GM12873 (cell line): Measurements from ENCODE around the gene RELCH.

Source experiments
- TF ChIP-seq, protein P1 (sequence below): IDR thresholded peaks from 2 replicates; pipeline ENCODE4 v1.5.1; 2012; ENCODE audit warnings: low read depth, mild to moderate bottlenecking, moderate library complexity, low read length, control low read depth; ENCODE audit not compliant: insufficient read depth; ENCODE audit errors: missing control alignments

The RELCH gene

GRCh38 chr18:62177271-62177670, 9.8 kb upstream of the RELCH start:
- TF ChIP-seq, protein P1, sequence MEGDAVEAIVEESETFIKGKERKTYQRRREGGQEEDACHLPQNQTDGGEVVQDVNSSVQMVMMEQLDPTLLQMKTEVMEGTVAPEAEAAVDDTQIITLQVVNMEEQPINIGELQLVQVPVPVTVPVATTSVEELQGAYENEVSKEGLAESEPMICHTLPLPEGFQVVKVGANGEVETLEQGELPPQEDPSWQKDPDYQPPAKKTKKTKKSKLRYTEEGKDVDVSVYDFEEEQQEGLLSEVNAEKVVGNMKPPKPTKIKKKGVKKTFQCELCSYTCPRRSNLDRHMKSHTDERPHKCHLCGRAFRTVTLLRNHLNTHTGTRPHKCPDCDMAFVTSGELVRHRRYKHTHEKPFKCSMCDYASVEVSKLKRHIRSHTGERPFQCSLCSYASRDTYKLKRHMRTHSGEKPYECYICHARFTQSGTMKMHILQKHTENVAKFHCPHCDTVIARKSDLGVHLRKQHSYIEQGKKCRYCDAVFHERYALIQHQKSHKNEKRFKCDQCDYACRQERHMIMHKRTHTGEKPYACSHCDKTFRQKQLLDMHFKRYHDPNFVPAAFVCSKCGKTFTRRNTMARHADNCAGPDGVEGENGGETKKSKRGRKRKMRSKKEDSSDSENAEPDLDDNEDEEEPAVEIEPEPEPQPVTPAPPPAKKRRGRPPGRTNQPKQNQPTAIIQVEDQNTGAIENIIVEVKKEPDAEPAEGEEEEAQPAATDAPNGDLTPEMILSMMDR: no peak

DNA sequence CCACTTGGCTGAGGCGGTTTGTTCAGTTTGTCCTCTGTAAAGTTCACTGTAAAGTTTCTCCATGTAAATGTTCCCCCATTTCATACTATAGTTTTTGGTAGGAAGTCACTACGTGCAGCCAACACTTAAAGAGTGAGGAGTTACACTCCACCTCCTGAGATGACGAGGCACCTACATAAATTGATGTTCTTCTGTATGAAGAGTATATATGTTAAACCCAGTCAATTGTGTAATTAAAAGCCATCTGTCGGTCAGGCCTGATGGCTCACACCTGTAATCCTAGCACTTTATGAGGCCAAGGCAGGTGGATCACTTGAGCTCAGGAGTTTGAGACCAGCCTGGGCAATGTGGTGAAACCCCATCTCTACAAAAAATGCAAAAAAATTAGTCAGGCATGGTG, 7.8 kb upstream of the RELCH start:
- TF ChIP-seq, protein P1: no peak

- TF ChIP-seq, protein P1: no peak
These were observed 4.8 kb upstream of the RELCH start for GRCh38 chr18:62182220-62182619.

DNA sequence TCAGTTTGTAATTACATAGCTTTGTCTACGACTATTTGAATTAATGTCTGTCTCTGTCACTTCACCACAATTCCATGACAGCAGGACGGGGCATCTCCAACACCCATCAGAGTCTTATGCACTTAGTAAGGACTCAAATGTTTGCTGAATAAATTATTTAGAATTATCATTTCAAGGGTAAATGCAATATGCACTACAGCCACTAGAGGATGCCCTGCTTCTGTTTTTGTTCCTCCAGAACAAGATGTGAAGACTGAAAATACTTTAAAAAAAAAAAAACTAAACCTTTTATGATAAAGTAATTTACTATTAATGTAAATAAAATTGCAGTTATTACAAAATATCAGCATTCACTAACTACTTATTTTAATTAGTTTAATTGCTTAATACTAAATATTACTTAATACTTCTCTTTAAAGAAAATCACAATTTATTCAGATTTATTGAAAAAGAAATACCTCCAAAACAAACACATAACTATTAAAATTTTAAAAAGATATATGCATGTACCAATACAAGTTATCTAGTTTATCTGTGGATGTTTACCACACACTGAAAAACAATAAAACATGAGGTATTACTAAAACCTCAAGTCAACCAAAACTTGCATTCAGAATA, 3.4 kb upstream of the RELCH start:
- TF ChIP-seq, protein P1: peak; percentile 86

GRCh38 chr18:62186499-62186773, 619 bp upstream of the RELCH start:
- TF ChIP-seq, protein P1: no peak

DNA sequence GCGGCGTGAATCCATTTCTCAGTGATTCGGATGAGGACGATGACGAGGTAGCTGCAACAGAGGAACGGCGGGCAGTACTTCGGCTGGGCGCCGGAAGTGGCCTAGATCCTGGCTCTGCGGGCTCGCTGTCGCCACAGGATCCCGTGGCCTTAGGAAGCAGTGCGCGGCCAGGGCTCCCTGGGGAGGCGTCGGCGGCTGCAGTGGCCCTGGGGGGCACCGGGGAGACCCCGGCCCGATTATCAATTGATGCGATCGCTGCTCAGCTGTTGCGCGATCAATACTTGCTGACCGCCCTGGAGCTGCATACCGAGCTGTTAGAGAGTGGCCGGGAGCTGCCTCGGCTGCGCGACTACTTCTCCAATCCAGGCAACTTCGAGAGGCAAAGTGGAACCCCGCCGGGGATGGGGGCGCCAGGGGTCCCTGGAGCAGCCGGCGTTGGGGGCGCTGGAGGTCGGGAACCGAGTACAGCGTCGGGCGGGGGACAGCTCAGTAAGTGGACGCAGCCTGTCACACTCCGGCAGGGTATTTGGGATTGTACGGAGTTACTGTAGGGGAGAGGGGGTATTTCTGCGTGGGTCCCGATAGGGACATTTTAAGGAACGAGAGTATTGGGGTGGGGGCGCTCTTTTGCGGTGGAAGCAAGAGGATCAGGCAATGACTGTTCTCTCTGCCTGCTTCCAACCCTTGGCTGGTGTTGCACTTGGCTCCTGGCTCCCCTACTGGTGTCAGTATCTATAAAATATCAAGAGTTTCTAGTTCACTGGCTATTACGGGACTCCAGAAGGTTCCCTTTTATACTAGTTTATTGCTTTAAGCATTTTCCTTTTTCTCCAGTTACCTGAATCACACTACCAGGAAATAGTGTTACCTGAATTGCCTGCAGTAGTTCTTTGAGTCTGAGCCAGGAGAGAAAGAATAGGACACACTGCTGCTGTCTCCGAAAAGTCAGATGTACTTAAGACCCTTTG, 772 bp downstream of the RELCH start:
- TF ChIP-seq, protein P1: peak; percentile 23

DNA sequence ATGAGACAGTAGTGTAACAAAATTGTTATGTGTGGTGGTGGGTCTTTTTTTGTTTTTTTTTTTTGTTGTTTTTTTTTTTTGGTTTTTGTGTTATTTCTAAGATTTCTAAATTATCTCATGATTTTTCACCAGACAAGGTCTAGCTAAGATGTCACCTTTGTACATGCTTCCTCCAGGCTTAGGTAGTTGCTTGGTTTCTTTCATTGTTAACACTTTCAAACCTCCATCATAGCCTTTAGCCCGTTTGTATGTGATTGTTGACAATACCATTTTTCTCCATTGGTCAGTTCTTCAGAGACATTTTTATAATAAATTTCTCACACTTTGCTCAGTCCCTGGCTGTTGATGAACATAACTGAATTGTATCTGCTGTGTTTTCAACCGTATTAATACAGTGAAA, 2.2 kb downstream of the RELCH start:
- TF ChIP-seq, protein P1: no peak
